Suprapubic skin (tissue), 4 donors: ENCODE measurements around the gene DDX25. TPM values are rescaled to one million over a fixed set of nuclear protein-coding genes. Genes with fewer than 3 reads are reported as not detected.
"Not testable (repeated sequence)": the region's sequence is repeated elsewhere in the genome, so short reads cannot be mapped to it uniquely, and the experiment has no call there.

Source experiments
- DNase-seq, 2 donors: peaks; one replicate each; pipeline ENCODE4 v3.0.0-alpha.2; 2019; ENCODE audit warnings: low spot score in 2 of 2
- H3K27ac ChIP-seq: fragments of 200-600 bp; sonication (generic); one replicate; pipeline ENCODE4 v1.5.1; 2019
- H3K27me3 ChIP-seq: fragments of 200-600 bp; sonication (generic); one replicate; pipeline ENCODE4 v1.5.1; 2019
- H3K36me3 ChIP-seq: fragments of 200-600 bp; sonication (generic); one replicate; pipeline ENCODE4 v1.5.1; 2019
- H3K4me1 ChIP-seq: fragments of 200-600 bp; sonication (generic); one replicate; pipeline ENCODE4 v1.5.1; 2019
- H3K4me3 ChIP-seq: fragments of 200-600 bp; sonication (generic); one replicate; pipeline ENCODE4 v1.5.1; 2019; ENCODE audit warnings: mild to moderate bottlenecking
- H3K9me3 ChIP-seq: fragments of 200-600 bp; sonication (generic); one replicate; pipeline ENCODE4 v1.5.1; 2019
- CTCF ChIP-seq, 2 donors: fragments of 200-600 bp in 1 of 2; fragments of 450-650 bp in 1 of 2; sonication (generic) in 1 of 2; IDR thresholded peaks; one replicate each; pipeline ENCODE4 v1.5.1; 2016 to 2019; ENCODE audit warnings: antibody characterized with exemption in 2 of 2, mild to moderate bottlenecking in 1 of 2, moderate library complexity in 1 of 2
- EP300 ChIP-seq: sonication (generic); formaldehyde crosslinking; IDR thresholded peaks from one replicate; pipeline ENCODE4 v1.6.1; 2017; ENCODE audit warnings: antibody characterized with exemption
- POLR2A ChIP-seq, 2 donors: fragments of 450-650 bp; IDR thresholded peaks; one replicate each; pipeline ENCODE4 v1.6.1; 2017; ENCODE audit warnings: antibody characterized with exemption in 2 of 2, mild to moderate bottlenecking in 2 of 2, moderate library complexity in 2 of 2
- POLR2AphosphoS5 ChIP-seq, 3 donors: sonication (generic); formaldehyde crosslinking; IDR thresholded peaks; one replicate each; pipeline ENCODE4 v1.6.1; 2017; ENCODE audit warnings: antibody characterized with exemption in 3 of 3
- WGBS: methylation state at CpG from one replicate; pipeline ENCODE4 v1.1.5; 2018; 5-methylcytosine and 5-hydroxymethylcytosine counted together
- total RNA-seq, 4 donors: library from RNA; depleted of rRNA; stranded (reverse); fragments of >200 nt; gene quantifications; one replicate each; pipeline ENCODE4 v1.1.0, GENCODE V29; 2016

Gene DDX25
- total RNA-seq, 4 donors from 2014 or later: 0.15 to 1.2 (median 0.32) TPM; not detected in 1

- H3K4me3 ChIP-seq: peak overlapping the region; percentile 56
- H3K27ac ChIP-seq: no peak overlapping the region
- peaks cover 10% of the 10 kb centered on the region for H3K36me3 ChIP-seq
- peaks cover 29% of the 10 kb centered on the region for H3K27me3 ChIP-seq
- H3K4me1 ChIP-seq: peaks cover 25% of the 10 kb centered on the region
- WGBS: 97% methylated on average over 3 of the region's 6 CpGs
- no peak for DNase-seq
- H3K9me3 ChIP-seq: no peaks in the 10 kb centered on the region
- no peak for TF ChIP-seq CTCF (IDR thresholded peaks at IDR 0.05)
- no peak for TF ChIP-seq POLR2A (IDR thresholded peaks at IDR 0.05)
- TF ChIP-seq EP300: no peak
- no peak for TF ChIP-seq POLR2AphosphoS5 (IDR thresholded peaks at IDR 0.05)
Observed at GRCh38 chr11:125901872-125902271, 2.4 kb upstream of the DDX25 start.

- 48% methylated on average over 17 of the region's 20 CpGs for WGBS
- DNase-seq: no peak
- Histone ChIP-seq H3K27me3 (peaks cover 29% of the 10 kb centered on the region), H3K4me1 (peaks cover 25% of the 10 kb centered on the region), H3K9me3 (no peaks in the 10 kb centered on the region), H3K4me3 (peak overlapping the region; percentile 56), H3K36me3 (peaks cover 10% of the 10 kb centered on the region), H3K27ac (peak overlapping the region; percentile 16)
- TF ChIP-seq EP300: no peak
- no peak for TF ChIP-seq POLR2AphosphoS5 (IDR thresholded peaks at IDR 0.05)
Observed at GRCh38 chr11:125902277-125902926, 1.9 kb upstream of the DDX25 start.

GRCh38 chr11:125902927-125903710, 1.2 kb upstream of the DDX25 start, which contains the start of gene PUS3:
Gene PUS3, minus strand, starts transcription at chr11:125903206. Its CDS starts 6,922 bp downstream, at chr11:125896284.
- 2% methylated on average over 31 of the region's 31 CpGs for WGBS
- TF ChIP-seq POLR2AphosphoS5 (IDR thresholded peaks at IDR 0.05): no peak
- no peak for TF ChIP-seq POLR2A (IDR thresholded peaks at IDR 0.05)
- no peak for TF ChIP-seq EP300
- TF ChIP-seq CTCF (IDR thresholded peaks at IDR 0.05): no peak
- DNase-seq: peak; percentile 93 to 95

GRCh38 chr11:125904678-125905077, 370 bp downstream of the DDX25 start:
- H3K27ac ChIP-seq: no peak overlapping the region
- no peaks in the 10 kb centered on the region for H3K9me3 ChIP-seq
- peak overlapping the region; percentile 56 for H3K4me3 ChIP-seq
- DNase-seq: no peak
- peaks cover 29% of the 10 kb centered on the region for H3K27me3 ChIP-seq
- TF ChIP-seq CTCF (IDR thresholded peaks at IDR 0.05): no peak
- TF ChIP-seq EP300: no peak
- TF ChIP-seq POLR2A (IDR thresholded peaks at IDR 0.05): no peak
- TF ChIP-seq POLR2AphosphoS5 (IDR thresholded peaks at IDR 0.05): no peak
- peaks cover 25% of the 10 kb centered on the region for H3K4me1 ChIP-seq
- H3K36me3 ChIP-seq: peaks cover 4% of the 10 kb centered on the region
- 73% methylated on average over 7 of the region's 11 CpGs for WGBS

More at GRCh38 chr11:125902927-125903710, 1.2 kb upstream of the DDX25 start, which contains the start of gene PUS3:
- peak within 1 kb of the TSS; percentile 56 for H3K4me3 ChIP-seq
- H3K9me3 ChIP-seq: no peaks in the 10 kb centered on the region
- peaks cover 25% of the 10 kb centered on the region for H3K4me1 ChIP-seq
- peaks cover 29% of the 10 kb centered on the region for H3K27me3 ChIP-seq
- peaks cover 10% of the 10 kb centered on the region for H3K36me3 ChIP-seq
- peak within 1 kb of the TSS; percentile 16 for H3K27ac ChIP-seq

- 69% methylated on average over 8 of the region's 8 CpGs for WGBS
- H3K36me3 ChIP-seq: no peaks in the 10 kb centered on the region
- peaks cover 11% of the 10 kb centered on the region for H3K27me3 ChIP-seq
- TF ChIP-seq POLR2AphosphoS5 (IDR thresholded peaks at IDR 0.05) (no peak), EP300 (no peak), CTCF (IDR thresholded peaks at IDR 0.05) (no peak), POLR2A (IDR thresholded peaks at IDR 0.05) (no peak)
- H3K4me1 ChIP-seq: no peaks in the 10 kb centered on the region
- no peaks in the 10 kb centered on the region for H3K9me3 ChIP-seq
- no peak overlapping the region for H3K27ac ChIP-seq
- H3K4me3 ChIP-seq: no peak overlapping the region
- DNase-seq: no peak
Observed at GRCh38 chr11:125910226-125910849, 6.0 kb downstream of the DDX25 start.

- H3K4me1 ChIP-seq, H3K9me3 ChIP-seq, H3K27ac ChIP-seq, H3K4me3 ChIP-seq, H3K36me3 ChIP-seq, H3K27me3 ChIP-seq, DNase-seq: not testable (repeated sequence)
- 89% methylated on average over 3 of the region's 3 CpGs for WGBS
Observed at GRCh38 chr11:125914601-125915000, 10.3 kb downstream of the DDX25 start.
